PC-9 (cell line): ENCODE results near the gene FNIP1. TPM values are rescaled to one million over a fixed set of nuclear protein-coding genes. Genes with fewer than 3 reads are reported as not detected.

Source experiments
- BruUV-seq: library from RNA; stranded (reverse); fragments of 400-500 nt; replicated peaks from 2 replicates; lab custom pipeline; 2021; lab: Mats Ljungman, UMichigan
- CTCF ChIA-PET: fragments of 300-600 bp; sonication (Branson Sonifier 250); formaldehyde crosslinking; loops from one replicate; lab custom pipeline; 2022; ENCODE audit warnings: antibody characterized with exemption; lab: Charles Lee
- POLR2A ChIA-PET: fragments of 300-600 bp; sonication (Branson Sonifier 250); formaldehyde crosslinking; loops from one replicate; lab custom pipeline; 2022; ENCODE audit warnings: antibody characterized with exemption; ENCODE audit not compliant: unreplicated experiment; lab: Charles Lee
- DNase-seq, 2 experiments: peaks; one replicate each; pipeline versions ENCODE4 v3.0.0 to v3.0.0-alpha.2; 2015 to 2022; ENCODE audit warnings: mixed read lengths in 1 of 2
- H2AFZ ChIP-seq: fragments of 200-600 bp; sonication (generic); 2 replicates; pipeline ENCODE4 v1.8.1; 2017; ENCODE audit warnings: antibody characterized with exemption
- H3F3A ChIP-seq: fragments of 200-600 bp; sonication (generic); 2 replicates; pipeline ENCODE4 v1.8.1; 2017; ENCODE audit warnings: antibody characterized with exemption, mild to moderate bottlenecking, low read depth; ENCODE audit not compliant: insufficient read depth
- H3K27ac ChIP-seq: fragments of 200-600 bp; sonication (generic); 2 replicates; pipeline ENCODE4 v1.6.1; 2016; ENCODE audit warnings: mixed run types
- H3K27me3 ChIP-seq: fragments of 200-600 bp; sonication (generic); 2 replicates; pipeline ENCODE4 v1.6.1; 2016; ENCODE audit warnings: low read depth, mixed run types; ENCODE audit not compliant: insufficient read depth
- H3K36me3 ChIP-seq: fragments of 200-600 bp; sonication (generic); 2 replicates; pipeline ENCODE4 v1.6.1; 2016; ENCODE audit warnings: low read depth, mixed run types
- H3K4me1 ChIP-seq: fragments of 200-600 bp; sonication (generic); replicated peaks from 2 replicates; pipeline ENCODE4 v1.6.1; 2016; ENCODE audit warnings: mixed run types; ENCODE audit not compliant: insufficient read depth
- H3K4me2 ChIP-seq: fragments of 200-600 bp; sonication (generic); 2 replicates; pipeline ENCODE4 v1.6.1; 2017; ENCODE audit warnings: mixed run types
- H3K4me3 ChIP-seq: fragments of 200-600 bp; sonication (generic); 2 replicates; pipeline ENCODE4 v1.6.1; 2016; ENCODE audit warnings: mixed run types
- H3K79me2 ChIP-seq: fragments of 200-600 bp; sonication (generic); 2 replicates; pipeline ENCODE4 v1.6.1; 2017; ENCODE audit warnings: low read depth, mixed run types
- H3K9me2 ChIP-seq: fragments of 200-600 bp; sonication (generic); 2 replicates; pipeline ENCODE4 v1.8.1; 2017; ENCODE audit warnings: mild to moderate bottlenecking; ENCODE audit not compliant: insufficient read depth
- H3K9me3 ChIP-seq: fragments of 200-600 bp; sonication (generic); 2 replicates; pipeline ENCODE4 v1.8.1; 2016; ENCODE audit warnings: low read depth; ENCODE audit not compliant: insufficient read depth
- H4K20me1 ChIP-seq: fragments of 200-600 bp; sonication (generic); 2 replicates; pipeline ENCODE4 v1.8.1; 2017; ENCODE audit not compliant: insufficient read depth
- CTCF ChIP-seq: fragments of 200-600 bp; sonication (generic); conservative IDR thresholded peaks from 2 replicates; pipeline ENCODE4 v1.6.1; 2017; ENCODE audit warnings: mixed run types, antibody characterized with exemption, mild to moderate bottlenecking, moderate library complexity
- EZH2 ChIP-seq: fragments of 200-600 bp; sonication (generic); IDR thresholded peaks from 2 replicates; pipeline ENCODE4 v1.8.0; 2017; ENCODE audit warnings: antibody characterized with exemption, low read depth
- intact Hi-C: fragments of 100-400 bp; cut with micrococcal nuclease; formaldehyde crosslinking; loops from one replicate; pipeline ENCODE4 v1.10.0; 2022; ENCODE audit not compliant: unreplicated experiment
- total RNA-seq: library from RNA; stranded (reverse); gene quantifications from 2 replicates; pipeline ENCODE4 v1.2.3, GENCODE V29; 2021

FNIP1 gene
- total RNA-seq, 1 experiment from 2014 or later = 23.5 TPM

GRCh38 chr5:131790550-131790949 lies 6.3 kb downstream of the FNIP1 start:
- intact Hi-C loops = no loop called here
- H3K79me2 ChIP-seq = peaks cover 96% of the 10 kb centered on the region
- no TSS peak for BruUV-seq
- no peak overlapping the region for H3K27ac ChIP-seq
- H3F3A ChIP-seq = no peaks in the 10 kb centered on the region
- no peak overlapping the region for H2AFZ ChIP-seq
- H3K4me3 ChIP-seq = no peak overlapping the region
- TF ChIP-seq CTCF = no peak
- H3K9me3 ChIP-seq = no peaks in the 10 kb centered on the region
- H3K4me1 ChIP-seq = peaks cover 13% of the 10 kb centered on the region
- no peaks in the 10 kb centered on the region for H3K9me2 ChIP-seq
- ChIA-PET POLR2A (no interaction called here), CTCF (no interaction called here)
- no peak for DNase-seq
- H4K20me1 ChIP-seq = peaks cover 78% of the 10 kb centered on the region
- H3K36me3 ChIP-seq = 0 out of 2 replicates have a peak, but pooled peaks cover 3% of the 10 kb centered on the region
- H3K4me2 ChIP-seq = no peak overlapping the region
- no peaks in the 10 kb centered on the region for H3K27me3 ChIP-seq

DNA sequence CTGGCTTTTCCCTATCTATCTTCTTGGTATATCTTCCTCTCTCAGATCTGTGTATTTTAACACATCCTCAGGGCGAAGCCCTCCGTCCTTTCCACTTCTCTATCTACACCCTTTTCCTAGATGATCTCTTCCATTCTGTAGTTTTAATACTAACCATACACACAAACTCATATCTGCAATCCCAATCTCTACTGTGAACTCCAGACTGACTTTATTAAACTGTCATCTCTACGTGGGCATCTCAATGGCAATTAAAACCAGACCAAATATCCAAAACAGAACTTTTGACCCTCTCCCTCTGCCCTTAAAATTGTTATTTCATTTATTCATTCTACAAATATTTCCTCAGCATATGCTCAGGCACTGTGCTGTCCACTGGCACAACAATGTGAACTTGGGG lies 7.1 kb downstream of the FNIP1 start:
- TF ChIP-seq CTCF (no peak), EZH2 (no peak)
- Histone ChIP-seq H3K9me3 (no peaks in the 10 kb centered on the region), H3K4me1 (peaks cover 6% of the 10 kb centered on the region), H3K36me3 (0 out of 2 replicates have a peak, but pooled peaks cover 3% of the 10 kb centered on the region), H3K4me3 (no peak overlapping the region), H3K27me3 (no peaks in the 10 kb centered on the region), H3K79me2 (peaks cover 93% of the 10 kb centered on the region), H2AFZ (no peak overlapping the region), H3K27ac (no peak overlapping the region), H4K20me1 (peaks cover 75% of the 10 kb centered on the region), H3K9me2 (no peaks in the 10 kb centered on the region), H3K4me2 (no peak overlapping the region), H3F3A (no peaks in the 10 kb centered on the region)
- ChIA-PET CTCF (no interaction called here), POLR2A (interaction anchor here (0.6 kb wide), 1 partner anchor 231 kb away, joined by 20 read pairs; no protein-coding TSS in a partner anchor)
- intact Hi-C loops = no loop called here
- no TSS peak for BruUV-seq
- DNase-seq = no peak

- no peak overlapping the region for H3K4me3 ChIP-seq
- POLR2A ChIA-PET = no interaction called here
- H3F3A ChIP-seq = 0 out of 2 replicates have a peak, but pooled peaks cover 2% of the 10 kb centered on the region
- H3K27ac ChIP-seq = no peak overlapping the region
- H3K27me3 ChIP-seq = no peaks in the 10 kb centered on the region
- no peak overlapping the region for H3K4me2 ChIP-seq
- CTCF ChIA-PET = no interaction called here
- H3K4me1 ChIP-seq = no peaks in the 10 kb centered on the region
- no peak overlapping the region for H2AFZ ChIP-seq
- no peaks in the 10 kb centered on the region for H3K9me3 ChIP-seq
- intact Hi-C loops = no loop called here
- H4K20me1 ChIP-seq = peaks cover 65% of the 10 kb centered on the region
- no peak for DNase-seq
- no peaks in the 10 kb centered on the region for H3K9me2 ChIP-seq
- no TSS peak for BruUV-seq
- H3K79me2 ChIP-seq = peaks cover 92% of the 10 kb centered on the region
- H3K36me3 ChIP-seq = peaks cover 7% of the 10 kb centered on the region; the same call in 1 of the 2 replicates
- no peak for TF ChIP-seq CTCF
Measured at GRCh38 chr5:131787736-131788135, 9.1 kb downstream of the FNIP1 start.
